ENCODE measurements around the gene FREM2. TPM values are rescaled to one million over a fixed set of nuclear protein-coding genes. Genes with fewer than 3 reads are reported as not detected.

FREM2 gene
- total RNA-seq, 1 donor from 2014 or later: 13.9 TPM

GRCh38 chr13:38880397-38880796 lies 193.5 kb downstream of the FREM2 start:
- H3K9me3 ChIP-seq: no peaks in the 10 kb centered on the region
- H3K27ac ChIP-seq: no peak overlapping the region
- TF ChIP-seq, protein P1, sequence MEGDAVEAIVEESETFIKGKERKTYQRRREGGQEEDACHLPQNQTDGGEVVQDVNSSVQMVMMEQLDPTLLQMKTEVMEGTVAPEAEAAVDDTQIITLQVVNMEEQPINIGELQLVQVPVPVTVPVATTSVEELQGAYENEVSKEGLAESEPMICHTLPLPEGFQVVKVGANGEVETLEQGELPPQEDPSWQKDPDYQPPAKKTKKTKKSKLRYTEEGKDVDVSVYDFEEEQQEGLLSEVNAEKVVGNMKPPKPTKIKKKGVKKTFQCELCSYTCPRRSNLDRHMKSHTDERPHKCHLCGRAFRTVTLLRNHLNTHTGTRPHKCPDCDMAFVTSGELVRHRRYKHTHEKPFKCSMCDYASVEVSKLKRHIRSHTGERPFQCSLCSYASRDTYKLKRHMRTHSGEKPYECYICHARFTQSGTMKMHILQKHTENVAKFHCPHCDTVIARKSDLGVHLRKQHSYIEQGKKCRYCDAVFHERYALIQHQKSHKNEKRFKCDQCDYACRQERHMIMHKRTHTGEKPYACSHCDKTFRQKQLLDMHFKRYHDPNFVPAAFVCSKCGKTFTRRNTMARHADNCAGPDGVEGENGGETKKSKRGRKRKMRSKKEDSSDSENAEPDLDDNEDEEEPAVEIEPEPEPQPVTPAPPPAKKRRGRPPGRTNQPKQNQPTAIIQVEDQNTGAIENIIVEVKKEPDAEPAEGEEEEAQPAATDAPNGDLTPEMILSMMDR (IDR thresholded peaks at IDR 0.05): no peak
- H3K4me1 ChIP-seq: no peaks in the 10 kb centered on the region
- no peak for DNase-seq
- H3K36me3 ChIP-seq: no peaks in the 10 kb centered on the region
- no peaks in the 10 kb centered on the region for H3K27me3 ChIP-seq
- H3K4me3 ChIP-seq: no peak overlapping the region
- intact Hi-C loops (cut with DNase I): no loop called here
- peak; percentile 42 for ATAC-seq

- Histone ChIP-seq H3K36me3 (no peaks in the 10 kb centered on the region), H3K4me1 (no peaks in the 10 kb centered on the region), H3K9me3 (no peaks in the 10 kb centered on the region), H3K27me3 (no peaks in the 10 kb centered on the region), H3K4me3 (no peak overlapping the region), H3K27ac (no peak overlapping the region)
- DNase-seq (no peak), ATAC-seq (no peak)
- intact Hi-C loops (cut with DNase I): no loop called here
- TF ChIP-seq, protein P1 (IDR thresholded peaks at IDR 0.05): no peak
Observed at GRCh38 chr13:38883783-38884182, 196.9 kb downstream of the FREM2 start.

DNA sequence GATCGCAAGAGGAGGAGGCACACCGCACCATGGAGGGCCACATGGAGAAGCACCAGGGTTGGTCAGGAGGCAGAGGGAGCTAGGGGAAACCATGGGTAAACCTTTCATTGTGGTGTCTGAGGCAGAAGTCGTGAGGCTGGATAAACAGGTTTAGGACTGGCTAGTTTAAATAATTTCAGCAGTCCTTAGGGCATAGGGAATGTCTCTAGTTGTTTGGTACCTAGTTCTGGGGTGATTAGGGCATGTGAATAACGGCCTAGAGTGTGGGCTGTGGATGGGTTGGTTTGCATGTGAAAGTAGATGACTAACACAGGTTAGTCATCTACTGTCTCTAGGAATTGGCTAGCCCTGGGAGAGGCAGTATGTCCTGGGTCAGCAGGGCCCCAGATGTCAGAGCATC lies 201.4 kb downstream of the FREM2 start:
- no peak for DNase-seq
- intact Hi-C loops (cut with DNase I): no loop called here
- H3K27me3 ChIP-seq: no peaks in the 10 kb centered on the region
- no peak overlapping the region for H3K27ac ChIP-seq
- H3K36me3 ChIP-seq: no peaks in the 10 kb centered on the region
- H3K4me1 ChIP-seq: no peaks in the 10 kb centered on the region
- ATAC-seq: no peak
- TF ChIP-seq, protein P1 (IDR thresholded peaks at IDR 0.05): no peak
- no peak overlapping the region for H3K4me3 ChIP-seq
- H3K9me3 ChIP-seq: no peaks in the 10 kb centered on the region

DNA sequence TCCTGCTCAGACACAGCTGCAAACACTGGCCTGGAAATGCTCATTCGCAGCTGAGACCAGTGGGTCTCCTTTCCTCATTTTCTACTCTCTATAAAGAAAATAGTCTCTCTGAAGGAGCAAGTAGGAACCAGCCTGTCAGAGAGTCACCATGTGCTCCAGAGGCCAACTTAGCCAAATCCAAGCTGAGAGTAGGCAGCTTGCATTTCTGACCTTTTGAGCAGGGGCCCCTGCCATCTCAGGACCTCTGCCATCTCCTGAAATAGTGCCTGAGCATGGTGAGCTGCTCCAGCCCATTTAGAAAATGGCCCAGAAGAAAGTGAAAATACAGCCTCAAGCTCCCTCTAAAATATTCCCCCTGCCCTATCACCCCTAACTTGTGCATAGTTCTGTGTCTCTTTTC lies 208.2 kb downstream of the FREM2 start:
- ATAC-seq: no peak
- intact Hi-C loops (cut with DNase I): no loop called here
- Histone ChIP-seq H3K27me3 (no peaks in the 10 kb centered on the region), H3K36me3 (no peaks in the 10 kb centered on the region), H3K27ac (no peak overlapping the region), H3K4me3 (no peak overlapping the region), H3K9me3 (no peaks in the 10 kb centered on the region), H3K4me1 (no peaks in the 10 kb centered on the region)
- no peak for DNase-seq
- TF ChIP-seq, protein P1 (IDR thresholded peaks at IDR 0.05): no peak

- intact Hi-C loops (cut with DNase I): no loop called here
- DNase-seq (no peak), ATAC-seq (no peak)
- H3K9me3 ChIP-seq: no peaks in the 10 kb centered on the region
- H3K4me3 ChIP-seq: no peak overlapping the region
- no peaks in the 10 kb centered on the region for H3K27me3 ChIP-seq
- H3K4me1 ChIP-seq: no peaks in the 10 kb centered on the region
- TF ChIP-seq, protein P1 (IDR thresholded peaks at IDR 0.05): no peak
- no peak overlapping the region for H3K27ac ChIP-seq
- H3K36me3 ChIP-seq: no peaks in the 10 kb centered on the region
Observed at GRCh38 chr13:38897521-38897920, 210.6 kb downstream of the FREM2 start.

DNA sequence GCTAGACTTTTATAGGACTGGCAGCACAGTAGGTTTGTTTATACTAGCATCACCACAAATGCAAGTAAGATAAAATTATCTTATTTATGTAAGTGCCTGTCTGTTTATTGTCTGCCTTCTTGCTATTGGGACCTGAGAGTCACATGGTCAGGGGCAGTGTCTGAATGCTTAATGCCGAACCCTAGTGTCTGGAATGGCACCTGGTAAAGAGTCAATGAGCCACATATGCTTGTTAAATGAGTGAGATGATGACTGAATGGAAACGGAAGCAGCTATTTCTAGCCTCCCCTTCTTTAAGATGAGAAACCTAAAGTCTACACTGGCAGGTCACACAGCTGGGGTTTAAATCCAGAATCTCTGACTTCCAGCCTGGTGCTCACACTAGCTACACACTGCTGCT lies 211.6 kb downstream of the FREM2 start:
- intact Hi-C loops (cut with DNase I): no loop called here
- TF ChIP-seq, protein P1 (IDR thresholded peaks at IDR 0.05): no peak
- Histone ChIP-seq H3K9me3 (no peaks in the 10 kb centered on the region), H3K27ac (no peak overlapping the region), H3K4me1 (no peaks in the 10 kb centered on the region), H3K36me3 (no peaks in the 10 kb centered on the region), H3K4me3 (no peak overlapping the region), H3K27me3 (no peaks in the 10 kb centered on the region)
- DNase-seq (no peak), ATAC-seq (no peak)

All from upper lobe of right lung (tissue), 1 donor.